ENCODE measurements around the gene MYG1. TPM values are rescaled to one million over a fixed set of nuclear protein-coding genes. Genes with fewer than 3 reads are reported as not detected.

MYG1 gene
- polyA plus RNA-seq, 1 donor (not counting 4 experiments of a cell fraction or from before 2014, with no cell fraction given): 27.2 TPM

GRCh38 chr12:53274445-53274844, 25.1 kb upstream of the MYG1 start:
- FAIRE-seq (no peak), DNase-seq (ENCODE audit: low read depth, low spot score) (no peak)
- no peak overlapping the region for H3K27ac ChIP-seq (ENCODE audit: control insufficient read depth, insufficient read depth, low read length)
- H3K27me3 ChIP-seq (ENCODE audit: control insufficient read depth, extremely low read depth, insufficient read depth, low read length): no peaks in the 10 kb centered on the region
- dilution Hi-C loops (cut with MboI; ENCODE audit: extremely low pct_ligation_motif_present, low sequenced_read_pairs): no loop called here
- H3K9me1 ChIP-seq (ENCODE audit: control insufficient read depth, extremely low read depth, insufficient read depth, low read length): no peaks in the 10 kb centered on the region
- no peak overlapping the region for H3K9ac ChIP-seq (ENCODE audit: control insufficient read depth, extremely low read depth, insufficient read depth, low read length)
- no peak overlapping the region for H2AFZ ChIP-seq (ENCODE audit: control insufficient read depth, low read length)
- H4K20me1 ChIP-seq (ENCODE audit: control insufficient read depth, extremely low read depth, insufficient read depth, low read length): no peaks in the 10 kb centered on the region
- H3K4me2 ChIP-seq (ENCODE audit: control insufficient read depth, extremely low read depth, insufficient read depth, low read depth, low read length): no peak overlapping the region
- TF ChIP-seq EZH2 (IDR thresholded peaks at IDR 0.05; ENCODE audit: low read length): no peak
- TF ChIP-seq, protein P1, sequence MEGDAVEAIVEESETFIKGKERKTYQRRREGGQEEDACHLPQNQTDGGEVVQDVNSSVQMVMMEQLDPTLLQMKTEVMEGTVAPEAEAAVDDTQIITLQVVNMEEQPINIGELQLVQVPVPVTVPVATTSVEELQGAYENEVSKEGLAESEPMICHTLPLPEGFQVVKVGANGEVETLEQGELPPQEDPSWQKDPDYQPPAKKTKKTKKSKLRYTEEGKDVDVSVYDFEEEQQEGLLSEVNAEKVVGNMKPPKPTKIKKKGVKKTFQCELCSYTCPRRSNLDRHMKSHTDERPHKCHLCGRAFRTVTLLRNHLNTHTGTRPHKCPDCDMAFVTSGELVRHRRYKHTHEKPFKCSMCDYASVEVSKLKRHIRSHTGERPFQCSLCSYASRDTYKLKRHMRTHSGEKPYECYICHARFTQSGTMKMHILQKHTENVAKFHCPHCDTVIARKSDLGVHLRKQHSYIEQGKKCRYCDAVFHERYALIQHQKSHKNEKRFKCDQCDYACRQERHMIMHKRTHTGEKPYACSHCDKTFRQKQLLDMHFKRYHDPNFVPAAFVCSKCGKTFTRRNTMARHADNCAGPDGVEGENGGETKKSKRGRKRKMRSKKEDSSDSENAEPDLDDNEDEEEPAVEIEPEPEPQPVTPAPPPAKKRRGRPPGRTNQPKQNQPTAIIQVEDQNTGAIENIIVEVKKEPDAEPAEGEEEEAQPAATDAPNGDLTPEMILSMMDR (optimal IDR thresholded peaks at IDR 0.05 in 1 of 3, IDR thresholded peaks at IDR 0.05 in 1 of 3, conservative IDR thresholded peaks at IDR 0.05 in 1 of 3; ENCODE audit: extremely low read depth in 1 of 3, insufficient read depth in 2 of 3, low read length in 3 of 3): no peak
- no peaks in the 10 kb centered on the region for H3K4me1 ChIP-seq (ENCODE audit: control insufficient read depth, extremely low read depth, insufficient read depth, low read length)
- H3K9me3 ChIP-seq (ENCODE audit: control insufficient read depth, low read depth, low read length): no peaks in the 10 kb centered on the region
- no peak overlapping the region for H3K4me3 ChIP-seq (ENCODE audit: control insufficient read depth in 2 of 3, extremely low read depth in 1 of 3, insufficient read depth in 2 of 3, low read depth in 1 of 3, low read length in 3 of 3)
- peaks cover 11% of the 10 kb centered on the region for H3K79me2 ChIP-seq (ENCODE audit: control insufficient read depth, insufficient read depth, low read length)
- H3K36me3 ChIP-seq (ENCODE audit: control insufficient read depth in 2 of 2, extremely low read depth in 1 of 2, insufficient read depth in 2 of 2, low read length in 2 of 2): peaks cover 0 to 24% of the 10 kb centered on the region in 2 experiments

DNA sequence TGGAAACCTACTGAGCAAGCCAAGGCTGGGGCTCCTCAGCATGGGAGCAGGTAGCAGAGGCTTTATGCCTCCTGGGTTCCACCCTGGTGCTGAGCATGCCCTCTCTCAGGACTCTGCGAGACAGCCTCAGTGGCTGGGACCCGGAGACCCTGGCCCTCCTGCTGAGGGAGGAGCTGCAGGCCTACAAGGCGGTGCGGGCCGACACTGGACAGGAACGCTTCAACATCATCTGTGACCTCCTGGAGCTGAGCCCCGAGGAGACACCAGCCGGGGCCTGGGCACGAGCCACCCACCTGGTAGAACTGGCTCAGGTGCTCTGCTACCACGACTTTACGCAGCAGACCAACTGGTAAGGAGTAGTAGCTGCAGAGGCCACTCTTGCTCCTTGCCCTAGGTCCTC, 23.0 kb upstream of the MYG1 start:
- dilution Hi-C loops (cut with MboI; ENCODE audit: extremely low pct_ligation_motif_present, low sequenced_read_pairs): no loop called here
- H3K4me2 ChIP-seq (ENCODE audit: control insufficient read depth, extremely low read depth, insufficient read depth, low read depth, low read length): no peak overlapping the region
- H3K36me3 ChIP-seq (ENCODE audit: control insufficient read depth in 2 of 2, extremely low read depth in 1 of 2, insufficient read depth in 2 of 2, low read length in 2 of 2): peaks cover 0 to 20% of the 10 kb centered on the region in 2 experiments
- no peak overlapping the region for H3K9ac ChIP-seq (ENCODE audit: control insufficient read depth, extremely low read depth, insufficient read depth, low read length)
- no peak overlapping the region for H2AFZ ChIP-seq (ENCODE audit: control insufficient read depth, low read length)
- no peak for FAIRE-seq
- DNase-seq (ENCODE audit: low read depth, low spot score): no peak
- no peaks in the 10 kb centered on the region for H3K9me1 ChIP-seq (ENCODE audit: control insufficient read depth, extremely low read depth, insufficient read depth, low read length)
- TF ChIP-seq, protein P1 (optimal IDR thresholded peaks at IDR 0.05 in 1 of 3, IDR thresholded peaks at IDR 0.05 in 1 of 3, conservative IDR thresholded peaks at IDR 0.05 in 1 of 3; ENCODE audit: extremely low read depth in 1 of 3, insufficient read depth in 2 of 3, low read length in 3 of 3): no peak
- no peak for TF ChIP-seq EZH2 (IDR thresholded peaks at IDR 0.05; ENCODE audit: low read length)
- H3K79me2 ChIP-seq (ENCODE audit: control insufficient read depth, insufficient read depth, low read length): no peaks in the 10 kb centered on the region
- no peaks in the 10 kb centered on the region for H3K9me3 ChIP-seq (ENCODE audit: control insufficient read depth, low read depth, low read length)
- H3K27me3 ChIP-seq (ENCODE audit: control insufficient read depth, extremely low read depth, insufficient read depth, low read length): no peaks in the 10 kb centered on the region
- no peak overlapping the region for H3K4me3 ChIP-seq (ENCODE audit: control insufficient read depth in 2 of 3, extremely low read depth in 1 of 3, insufficient read depth in 2 of 3, low read depth in 1 of 3, low read length in 3 of 3)
- no peak overlapping the region for H3K27ac ChIP-seq (ENCODE audit: control insufficient read depth, insufficient read depth, low read length)
- H3K4me1 ChIP-seq (ENCODE audit: control insufficient read depth, extremely low read depth, insufficient read depth, low read length): no peaks in the 10 kb centered on the region
- H4K20me1 ChIP-seq (ENCODE audit: control insufficient read depth, extremely low read depth, insufficient read depth, low read length): no peaks in the 10 kb centered on the region

Measured in keratinocyte (primary cell).